Measurements from ENCODE around the gene TMEM168.
"Not testable (repeated sequence)": the region's sequence is repeated elsewhere in the genome, so short reads cannot be mapped to it uniquely, and the experiment has no call there.

Gene TMEM168, protein sequence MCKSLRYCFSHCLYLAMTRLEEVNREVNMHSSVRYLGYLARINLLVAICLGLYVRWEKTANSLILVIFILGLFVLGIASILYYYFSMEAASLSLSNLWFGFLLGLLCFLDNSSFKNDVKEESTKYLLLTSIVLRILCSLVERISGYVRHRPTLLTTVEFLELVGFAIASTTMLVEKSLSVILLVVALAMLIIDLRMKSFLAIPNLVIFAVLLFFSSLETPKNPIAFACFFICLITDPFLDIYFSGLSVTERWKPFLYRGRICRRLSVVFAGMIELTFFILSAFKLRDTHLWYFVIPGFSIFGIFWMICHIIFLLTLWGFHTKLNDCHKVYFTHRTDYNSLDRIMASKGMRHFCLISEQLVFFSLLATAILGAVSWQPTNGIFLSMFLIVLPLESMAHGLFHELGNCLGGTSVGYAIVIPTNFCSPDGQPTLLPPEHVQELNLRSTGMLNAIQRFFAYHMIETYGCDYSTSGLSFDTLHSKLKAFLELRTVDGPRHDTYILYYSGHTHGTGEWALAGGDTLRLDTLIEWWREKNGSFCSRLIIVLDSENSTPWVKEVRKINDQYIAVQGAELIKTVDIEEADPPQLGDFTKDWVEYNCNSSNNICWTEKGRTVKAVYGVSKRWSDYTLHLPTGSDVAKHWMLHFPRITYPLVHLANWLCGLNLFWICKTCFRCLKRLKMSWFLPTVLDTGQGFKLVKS

DNA sequence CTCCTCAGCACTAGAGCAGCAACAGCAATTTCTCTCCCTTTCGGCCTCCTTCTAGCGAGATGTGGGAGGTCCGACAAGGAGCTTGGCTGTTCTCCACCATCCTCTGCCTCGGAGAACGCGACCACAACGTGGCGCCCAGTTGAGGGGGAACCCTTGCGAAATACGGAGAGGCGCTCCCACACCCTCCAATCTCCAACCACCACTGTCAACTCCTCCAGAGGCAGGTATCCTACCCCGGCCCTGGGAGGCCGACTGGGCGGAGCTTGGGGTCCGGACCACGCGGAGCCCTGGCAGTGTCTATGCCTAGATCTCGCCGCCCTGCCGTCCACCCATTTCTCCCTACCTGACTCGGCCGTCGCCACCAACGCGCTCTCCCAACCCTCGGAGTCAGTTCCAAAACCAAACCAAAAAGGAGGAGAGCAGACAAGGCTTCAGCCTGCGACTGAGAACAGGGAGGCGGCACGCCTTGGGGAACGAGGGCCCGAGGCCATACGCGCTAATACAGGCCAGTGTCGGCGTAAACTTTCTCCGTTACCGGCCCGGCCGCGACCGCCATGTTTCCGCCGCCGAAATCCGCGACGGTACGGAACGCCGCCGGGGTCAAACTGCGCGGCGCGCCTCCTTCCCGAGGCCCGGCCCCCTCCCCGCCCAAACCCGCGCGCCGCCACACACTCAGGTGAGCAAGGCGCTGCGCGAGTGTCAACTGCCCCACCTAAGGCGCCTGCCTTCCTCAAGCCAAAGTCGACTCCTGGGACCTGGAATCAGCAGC lies at the start of gene TMEM168:
TMEM168 (minus strand) TSS at position 577 of the 769 bp plus-strand sequence. CDS start 5,568 bp downstream, outside the sequence.
- in situ Hi-C loops (cut with MboI; ENCODE audit: low sequenced_read_pairs), result no loop called here

DNA sequence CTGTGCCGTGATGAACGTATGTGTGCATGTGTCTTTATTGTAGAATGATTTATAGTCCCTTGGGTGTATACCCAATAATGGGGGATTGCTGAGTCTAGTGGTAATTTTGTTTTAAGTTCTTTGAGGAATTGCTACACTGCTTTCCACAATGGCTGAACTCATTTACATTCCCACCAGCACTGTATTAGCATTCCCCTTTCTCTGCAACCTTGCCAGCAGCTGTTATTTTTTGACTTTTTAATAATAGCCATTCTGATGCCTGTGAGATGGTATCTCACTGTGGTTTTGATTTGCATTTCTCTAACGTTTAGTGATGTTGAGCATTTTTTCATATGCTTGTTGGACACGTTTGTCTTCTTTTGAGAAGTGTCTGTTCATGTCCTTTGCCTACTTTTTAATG lies 45.7 kb upstream of the TMEM168 start:
- in situ Hi-C loops (cut with MboI; ENCODE audit: low sequenced_read_pairs), result not testable (repeated sequence)

DNA sequence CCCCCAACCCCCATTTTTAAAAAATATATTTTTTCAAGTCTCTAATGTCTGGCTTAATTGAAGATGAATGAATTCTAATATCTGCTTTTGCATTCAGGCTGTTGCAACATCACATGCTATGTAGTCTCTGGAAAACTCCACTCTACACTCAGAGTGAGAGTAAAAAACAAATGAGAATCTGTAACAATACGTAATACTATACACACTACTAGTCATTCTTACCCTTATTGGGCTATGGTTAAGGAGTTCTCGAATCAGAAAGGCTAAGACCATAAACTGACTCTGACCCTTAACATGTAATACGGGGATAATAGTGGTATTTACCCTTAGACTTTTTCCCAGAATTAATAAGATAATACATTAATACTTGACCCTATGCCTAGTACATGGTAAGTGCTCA lies 42.9 kb upstream of the TMEM168 start:
- in situ Hi-C loops (cut with MboI; ENCODE audit: low sequenced_read_pairs), result no loop called here

DNA sequence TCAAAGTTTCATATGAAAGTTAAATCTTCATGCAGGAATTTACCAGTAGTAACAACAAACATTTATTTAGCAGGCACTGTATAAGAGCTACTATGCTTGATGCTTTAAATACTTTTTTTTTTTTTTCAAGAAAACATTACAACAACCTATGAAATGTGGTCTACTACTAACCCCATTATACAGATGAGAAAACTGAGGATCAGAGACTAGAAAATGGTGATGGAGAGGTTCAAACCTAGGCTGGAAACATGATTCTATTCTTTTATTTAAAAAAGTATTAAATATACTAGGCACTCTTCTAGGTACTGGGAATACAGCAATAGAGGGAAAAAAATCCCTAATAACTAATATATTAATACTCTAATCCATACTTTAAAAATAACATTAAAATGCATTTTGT lies 40.6 kb upstream of the TMEM168 start:
- in situ Hi-C loops (cut with MboI; ENCODE audit: low sequenced_read_pairs), result no loop called here

DNA sequence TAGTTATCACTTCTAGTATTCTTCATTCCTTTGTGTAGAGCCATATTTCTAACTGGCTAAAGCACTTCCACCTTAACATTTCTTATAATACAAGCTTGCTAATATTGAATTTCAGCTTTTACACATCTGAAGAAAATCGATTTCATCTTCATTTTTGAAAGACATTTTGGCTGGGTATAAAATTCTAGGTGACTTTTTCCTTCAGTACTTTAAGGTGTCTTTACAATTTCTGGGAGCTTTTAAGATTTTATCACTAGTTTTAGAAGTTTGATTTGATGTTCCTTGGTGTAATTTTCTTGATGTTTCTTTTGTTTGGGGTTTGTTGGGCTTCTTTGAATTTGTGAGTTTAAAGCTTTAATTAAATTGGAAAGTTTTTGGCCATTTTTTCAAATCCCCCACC lies 38.5 kb upstream of the TMEM168 start:
- in situ Hi-C loops (cut with MboI; ENCODE audit: low sequenced_read_pairs), result no loop called here

DNA sequence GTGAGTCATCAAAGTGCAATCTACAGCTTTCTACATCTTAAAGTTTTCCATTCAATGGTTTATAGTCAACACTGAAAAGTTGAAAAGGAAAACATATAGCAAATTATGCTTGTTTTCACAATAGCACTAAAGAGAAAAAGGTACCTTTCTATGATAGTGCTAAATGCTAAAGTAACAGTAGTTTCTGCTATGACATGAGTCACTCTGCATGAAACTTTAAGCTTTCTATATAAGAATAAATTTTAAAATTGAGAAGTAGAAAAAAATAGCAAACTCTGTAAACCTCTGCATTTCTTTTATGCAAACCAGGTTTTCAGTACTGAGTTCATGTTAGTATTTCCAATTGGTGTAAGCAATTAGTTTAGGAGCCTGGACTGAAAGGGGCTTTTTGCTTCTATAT lies 31.2 kb upstream of the TMEM168 start:
- in situ Hi-C loops (cut with MboI; ENCODE audit: low sequenced_read_pairs), result no loop called here

DNA sequence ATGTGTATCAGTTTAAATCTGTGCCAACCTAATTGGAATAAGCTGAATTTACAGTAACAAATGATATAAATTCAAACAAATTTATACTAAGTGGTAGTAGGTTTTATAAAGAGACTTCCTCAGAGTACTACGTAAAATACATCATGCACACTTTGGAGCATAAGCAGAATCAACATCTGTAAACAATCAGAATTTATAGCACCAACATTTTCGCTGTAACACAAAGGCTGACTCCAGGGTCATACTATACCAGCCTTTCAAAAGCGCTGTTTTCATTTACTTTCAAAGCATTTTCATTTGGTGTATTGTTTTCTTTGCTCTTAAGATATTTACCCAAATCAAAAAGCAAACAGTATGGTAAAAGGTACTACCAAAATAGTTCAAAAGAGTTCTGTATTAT lies 29.3 kb upstream of the TMEM168 start:
- in situ Hi-C loops (cut with MboI; ENCODE audit: low sequenced_read_pairs), result no loop called here

DNA sequence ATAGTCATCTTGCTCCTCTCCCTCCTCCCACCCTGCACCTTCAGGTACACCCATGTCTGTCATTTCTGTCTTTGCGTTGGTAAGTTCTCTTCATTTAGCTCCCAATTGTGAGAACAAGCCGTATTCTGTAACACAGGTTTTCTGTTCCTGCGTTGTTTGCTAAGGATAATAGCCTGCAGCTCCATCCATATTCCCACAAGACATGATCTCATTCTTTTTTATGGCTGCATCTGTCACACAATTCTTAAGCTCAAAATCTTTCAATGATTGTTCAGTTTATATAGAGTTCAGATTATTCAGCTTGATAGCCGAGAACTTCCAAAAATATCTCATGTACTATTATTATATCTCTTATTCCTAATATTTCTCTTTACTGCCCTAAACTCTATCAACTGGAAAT lies 16.0 kb upstream of the TMEM168 start:
- in situ Hi-C loops (cut with MboI; ENCODE audit: low sequenced_read_pairs), result no loop called here

DNA sequence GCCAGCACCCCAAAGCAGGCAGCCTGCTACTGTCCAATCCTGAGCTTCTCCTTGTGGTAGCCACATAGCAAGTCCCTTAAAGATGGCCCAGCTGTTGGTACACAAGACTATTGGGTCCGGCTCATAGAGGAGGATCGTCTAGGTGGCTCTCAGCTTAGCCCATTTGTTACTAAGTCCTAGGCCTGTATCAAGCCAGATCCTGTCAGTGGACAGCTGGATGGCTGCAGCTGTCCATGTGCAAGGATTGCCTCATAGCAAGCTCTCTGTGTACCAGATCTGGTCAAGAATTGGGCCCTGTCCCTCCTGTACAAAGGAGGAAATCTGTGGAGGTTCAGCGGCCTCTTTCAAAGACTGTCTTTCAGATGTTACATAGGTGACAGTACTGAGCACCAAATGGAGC lies 12.2 kb upstream of the TMEM168 start:
- in situ Hi-C loops (cut with MboI; ENCODE audit: low sequenced_read_pairs), result no loop called here

DNA sequence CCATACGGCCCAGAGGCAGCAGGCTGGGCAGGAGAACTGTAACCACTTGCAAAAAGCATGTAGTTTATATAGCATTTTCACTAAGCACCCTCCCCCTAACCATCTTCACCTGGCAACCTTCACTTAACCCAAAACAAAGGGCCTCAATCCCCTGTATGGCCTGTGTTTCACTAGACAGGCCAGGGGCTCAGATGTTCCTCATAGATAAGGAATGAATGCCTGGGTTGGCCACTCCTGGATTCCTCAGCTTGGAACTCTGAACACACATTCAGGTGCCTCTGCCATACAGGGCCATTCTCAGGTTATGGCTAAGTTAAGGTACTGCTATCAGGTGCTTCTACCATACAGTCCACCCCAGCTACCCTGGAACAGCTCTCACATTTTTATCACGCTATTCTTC lies 10.3 kb upstream of the TMEM168 start:
- in situ Hi-C loops (cut with MboI; ENCODE audit: low sequenced_read_pairs), result no loop called here

DNA sequence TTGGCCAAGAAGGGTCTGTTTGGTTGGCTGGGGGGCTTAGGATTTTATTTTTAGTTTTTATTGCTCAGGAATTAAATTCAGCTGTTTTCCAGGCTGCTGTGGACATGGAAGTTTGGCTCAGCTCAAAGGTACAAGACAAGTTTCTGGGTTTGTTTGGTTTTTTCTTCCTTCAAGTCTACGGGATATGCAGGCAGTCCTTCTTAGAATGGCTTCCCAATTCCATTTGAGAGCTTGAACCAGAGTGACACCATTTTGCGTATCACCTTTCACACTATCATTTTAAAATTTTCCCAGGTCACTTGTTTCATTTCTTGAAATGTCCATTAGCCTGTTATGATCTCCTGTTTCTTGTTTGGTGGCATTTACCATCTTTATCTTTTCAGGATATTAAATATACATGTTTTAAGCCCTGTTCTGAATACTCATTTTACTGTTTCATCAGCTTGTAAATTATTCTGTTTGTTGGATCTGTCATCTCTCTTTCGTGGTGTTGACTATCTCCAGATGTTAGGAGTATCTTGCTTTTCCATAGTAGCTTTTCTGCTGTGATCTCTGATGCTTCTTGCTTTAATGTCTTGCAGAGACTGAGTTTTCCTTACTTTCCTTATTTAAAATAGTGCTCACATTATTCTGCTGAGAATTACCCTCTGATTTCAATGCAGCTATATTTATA lies 9.4 kb upstream of the TMEM168 start:
- in situ Hi-C loops (cut with MboI; ENCODE audit: low sequenced_read_pairs), result no loop called here

DNA sequence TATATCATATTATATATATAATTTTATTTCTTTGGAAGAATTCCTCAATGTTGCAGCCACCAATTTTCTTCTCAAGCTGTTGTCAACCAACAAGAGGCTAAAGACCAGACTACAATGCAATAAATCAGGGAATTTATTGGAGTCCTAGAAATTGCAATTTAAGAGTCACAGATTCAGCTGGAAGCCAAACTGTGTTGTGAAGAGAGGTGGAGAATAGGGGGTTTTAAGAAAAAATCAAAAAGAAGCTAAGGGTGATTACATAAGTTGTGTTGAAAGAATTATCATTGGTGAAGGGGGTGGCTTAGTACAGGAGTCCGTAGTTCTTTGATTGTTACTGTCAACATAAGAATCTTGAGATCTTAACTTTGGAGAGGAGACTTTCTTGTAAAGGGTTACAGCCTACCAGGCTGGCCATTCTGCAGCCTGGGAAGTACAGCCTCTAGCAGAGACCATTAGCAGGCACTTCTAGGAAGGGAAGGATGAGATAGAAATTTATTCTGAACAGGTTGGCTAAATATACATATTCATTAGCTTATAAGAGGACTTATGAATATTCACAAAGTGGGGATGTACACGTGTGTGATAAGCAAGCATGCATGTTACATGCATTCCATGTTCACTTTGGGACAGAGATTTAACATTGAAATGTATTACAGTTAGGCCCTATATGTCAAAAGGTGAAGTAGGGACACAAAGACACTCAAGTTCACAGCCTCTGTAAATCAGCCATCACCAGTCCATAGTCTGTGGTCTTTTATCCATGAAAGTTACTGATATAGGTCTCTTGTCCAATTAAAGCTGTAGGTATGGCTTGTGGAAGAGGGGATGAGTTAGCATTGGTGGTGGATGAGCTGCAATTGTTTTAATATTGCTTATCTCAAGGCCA lies 8.3 kb upstream of the TMEM168 start:
- in situ Hi-C loops (cut with MboI; ENCODE audit: low sequenced_read_pairs), result no loop called here

DNA sequence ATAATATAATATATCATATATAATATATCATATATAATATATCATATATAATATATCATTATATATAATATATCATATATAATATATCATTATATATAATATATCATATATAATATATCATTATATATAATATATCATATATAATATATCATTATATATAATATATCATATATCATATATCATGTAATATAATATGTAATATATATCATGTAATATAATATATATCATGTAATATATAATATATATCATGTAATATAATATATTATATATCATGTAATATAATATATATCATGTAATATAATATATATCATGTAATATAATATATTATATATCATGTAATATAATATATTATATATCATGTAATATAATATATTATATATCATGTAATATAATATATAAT lies 6.4 kb upstream of the TMEM168 start:
- in situ Hi-C loops (cut with MboI; ENCODE audit: low sequenced_read_pairs), result not testable (repeated sequence)

DNA sequence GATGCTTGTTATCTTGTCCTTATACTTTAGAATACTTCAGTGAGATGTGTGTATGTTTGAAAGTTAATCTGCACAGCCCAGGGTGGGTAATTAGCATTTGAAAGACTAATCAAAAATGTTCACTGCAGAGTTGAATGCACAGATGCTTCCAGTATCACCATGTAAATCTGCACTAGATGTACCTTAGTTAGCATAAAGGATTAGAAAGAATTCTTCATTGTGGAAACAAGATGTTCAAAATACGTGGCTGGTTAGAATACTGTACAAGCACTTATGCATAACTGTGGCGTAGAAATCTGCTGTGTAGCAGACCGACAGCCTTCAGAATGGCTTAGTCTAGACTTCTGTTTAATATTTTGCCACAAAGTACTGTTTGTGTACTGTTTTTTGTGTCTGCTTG lies 2.2 kb upstream of the TMEM168 start:
- in situ Hi-C loops (cut with MboI; ENCODE audit: low sequenced_read_pairs), result no loop called here

DNA sequence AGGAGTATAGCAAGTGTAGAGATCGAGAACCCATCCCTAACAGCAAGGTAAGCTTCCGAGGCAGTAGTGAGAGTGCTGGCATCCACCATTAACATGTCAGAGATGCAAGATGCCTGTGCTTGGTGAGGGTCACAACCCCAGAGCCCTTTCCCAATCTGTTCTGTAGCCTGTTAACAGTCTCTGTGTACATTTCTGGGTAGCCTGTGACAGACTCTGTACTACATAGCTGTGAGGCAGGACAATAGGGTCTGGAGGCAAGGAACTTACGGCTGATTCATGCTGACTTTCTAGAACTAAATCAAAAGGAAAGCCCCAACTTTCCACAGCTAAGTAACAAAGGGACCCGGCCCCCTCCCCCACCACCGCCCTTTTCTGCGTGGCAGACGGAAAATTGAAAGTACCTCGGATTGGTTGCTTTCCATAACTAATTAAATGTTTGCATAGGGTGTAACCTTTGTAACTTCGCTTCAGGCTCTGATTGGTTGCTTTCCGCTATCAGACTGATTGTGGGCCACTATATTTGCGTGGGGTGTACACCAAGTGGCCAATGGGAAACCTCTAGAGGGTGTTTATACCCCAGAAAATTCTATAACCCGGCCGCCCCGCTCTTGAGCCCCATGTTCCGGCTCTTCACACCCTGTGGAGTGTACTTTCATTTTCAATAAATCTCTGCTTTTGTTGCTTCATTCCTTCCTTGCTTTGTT lies 1.4 kb upstream of the TMEM168 start:
- in situ Hi-C loops (cut with MboI; ENCODE audit: low sequenced_read_pairs), result no loop called here

DNA sequence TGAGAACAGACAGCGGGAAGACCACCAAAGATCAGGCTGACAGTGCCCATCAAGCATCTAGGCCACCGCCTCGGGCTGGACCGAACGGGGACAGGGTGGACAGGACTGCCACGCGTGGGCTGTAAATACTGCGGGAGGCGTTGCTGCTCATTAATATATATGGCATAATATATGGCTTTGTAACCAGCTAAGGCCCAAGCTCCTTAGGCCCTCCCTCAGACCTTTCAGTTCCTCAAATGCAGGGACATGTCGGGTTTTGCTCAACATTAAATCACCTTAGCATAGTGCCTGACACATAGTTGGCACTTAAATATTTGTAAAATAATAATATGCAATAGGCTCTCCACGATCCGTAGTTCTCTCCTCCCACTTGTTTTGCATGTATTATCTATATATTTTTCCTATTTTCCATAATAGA lies 402 bp upstream of the TMEM168 start:
- in situ Hi-C loops (cut with MboI; ENCODE audit: low sequenced_read_pairs), result no loop called here

DNA sequence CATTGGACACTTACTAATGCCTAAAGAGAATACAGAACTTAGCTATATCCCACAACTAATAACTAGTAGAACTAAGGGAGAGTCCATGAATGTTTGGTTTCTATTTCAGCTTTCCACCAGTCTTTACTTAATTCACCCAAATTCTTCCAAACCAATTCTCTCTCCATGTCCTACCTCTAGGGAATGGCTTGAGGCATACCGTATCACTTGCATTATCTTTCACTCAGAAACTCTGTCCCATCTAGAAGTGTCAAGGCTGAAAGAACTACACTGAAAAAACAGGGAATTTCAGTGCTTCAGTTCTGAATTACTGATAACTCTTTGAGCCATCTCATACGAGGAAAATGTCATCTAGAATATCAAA lies 758 bp downstream of the TMEM168 start:
- in situ Hi-C loops (cut with MboI; ENCODE audit: low sequenced_read_pairs), result no loop called here

DNA sequence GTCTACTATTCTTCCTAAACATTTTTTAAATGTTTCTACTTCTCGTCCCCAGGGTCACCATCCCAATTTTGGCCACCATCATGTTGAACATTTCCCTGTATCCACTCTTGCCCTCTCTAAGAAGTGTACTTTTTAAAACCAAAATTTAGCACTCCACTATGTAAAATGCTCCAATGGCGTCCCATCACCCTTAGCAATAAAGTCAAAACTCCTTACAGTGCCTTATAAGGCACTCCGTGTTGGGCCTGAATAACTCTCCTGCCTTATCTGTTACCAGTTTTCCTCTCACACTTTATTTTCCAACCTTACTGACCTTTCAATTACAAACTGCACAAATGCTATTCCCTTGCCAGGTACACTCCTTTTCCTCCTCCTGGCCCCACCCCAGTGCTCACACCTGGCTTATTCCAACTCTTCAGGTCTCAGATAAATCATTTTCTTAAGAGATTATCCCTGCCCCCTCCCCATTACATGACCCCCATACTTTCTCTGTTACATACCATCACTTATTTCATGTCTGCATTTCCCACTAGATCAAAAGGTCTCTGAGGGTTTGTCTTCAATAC lies 1.3 kb downstream of the TMEM168 start:
- in situ Hi-C loops (cut with MboI; ENCODE audit: low sequenced_read_pairs), result no loop called here

DNA sequence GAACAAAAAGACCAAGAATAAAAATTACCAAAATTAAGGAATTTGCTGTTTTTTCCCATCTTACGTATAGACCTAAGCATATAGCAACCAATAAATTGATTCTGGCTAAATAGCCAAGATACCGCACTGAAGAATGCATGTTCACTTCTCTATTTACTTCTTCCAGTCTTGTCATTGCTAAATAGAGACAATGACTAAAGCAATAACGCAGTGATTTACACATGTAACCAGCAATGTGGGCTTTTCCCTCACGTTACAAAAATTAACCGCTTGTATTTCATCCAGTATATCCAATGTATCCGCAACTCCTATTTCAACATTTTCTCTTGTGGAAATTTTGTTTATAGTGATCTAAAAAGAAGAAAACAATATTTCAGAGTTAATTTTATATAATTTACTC lies 5.6 kb downstream of the TMEM168 start:
- in situ Hi-C loops (cut with MboI; ENCODE audit: low sequenced_read_pairs), result no loop called here
